Measurements from ENCODE around the gene SMARCB1.

The SMARCB1 gene

DNA sequence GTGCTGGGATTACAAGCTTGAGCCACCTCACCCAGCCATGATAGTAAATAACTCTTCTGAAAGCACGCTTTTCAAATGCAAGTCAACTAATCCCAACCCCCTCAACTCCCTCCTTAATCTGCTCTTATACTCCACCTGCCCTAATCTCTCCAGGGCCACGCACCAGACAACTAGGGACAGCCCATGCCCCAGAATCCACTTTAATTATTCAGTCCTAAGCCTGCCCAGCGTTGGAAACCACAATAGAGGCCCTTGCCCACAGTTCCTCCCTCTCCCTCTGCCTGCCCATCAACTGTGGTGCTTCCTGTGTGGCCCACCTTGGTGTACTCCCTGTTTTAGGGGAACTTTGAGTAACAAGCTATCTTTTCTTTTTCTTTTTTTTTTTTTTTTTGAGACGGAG lies 29.9 kb upstream of the SMARCB1 start:
- TF ChIP-seq POLR2AphosphoS5 (IDR thresholded peaks at IDR 0.05; ENCODE audit: low read depth, low read length) = no peak
- no peak for TF ChIP-seq TAF1 (IDR thresholded peaks at IDR 0.05; ENCODE audit: borderline replicate concordance, insufficient read depth, low read length)
- no peak for TF ChIP-seq SIN3A (IDR thresholded peaks at IDR 0.05; ENCODE audit: borderline replicate concordance, insufficient read depth, low read length)
- no peak for TF ChIP-seq FOXP2 (optimal IDR thresholded peaks at IDR 0.05; ENCODE audit: borderline replicate concordance, extremely low read depth, extremely low read length, insufficient read depth)
- TF ChIP-seq, protein P1, sequence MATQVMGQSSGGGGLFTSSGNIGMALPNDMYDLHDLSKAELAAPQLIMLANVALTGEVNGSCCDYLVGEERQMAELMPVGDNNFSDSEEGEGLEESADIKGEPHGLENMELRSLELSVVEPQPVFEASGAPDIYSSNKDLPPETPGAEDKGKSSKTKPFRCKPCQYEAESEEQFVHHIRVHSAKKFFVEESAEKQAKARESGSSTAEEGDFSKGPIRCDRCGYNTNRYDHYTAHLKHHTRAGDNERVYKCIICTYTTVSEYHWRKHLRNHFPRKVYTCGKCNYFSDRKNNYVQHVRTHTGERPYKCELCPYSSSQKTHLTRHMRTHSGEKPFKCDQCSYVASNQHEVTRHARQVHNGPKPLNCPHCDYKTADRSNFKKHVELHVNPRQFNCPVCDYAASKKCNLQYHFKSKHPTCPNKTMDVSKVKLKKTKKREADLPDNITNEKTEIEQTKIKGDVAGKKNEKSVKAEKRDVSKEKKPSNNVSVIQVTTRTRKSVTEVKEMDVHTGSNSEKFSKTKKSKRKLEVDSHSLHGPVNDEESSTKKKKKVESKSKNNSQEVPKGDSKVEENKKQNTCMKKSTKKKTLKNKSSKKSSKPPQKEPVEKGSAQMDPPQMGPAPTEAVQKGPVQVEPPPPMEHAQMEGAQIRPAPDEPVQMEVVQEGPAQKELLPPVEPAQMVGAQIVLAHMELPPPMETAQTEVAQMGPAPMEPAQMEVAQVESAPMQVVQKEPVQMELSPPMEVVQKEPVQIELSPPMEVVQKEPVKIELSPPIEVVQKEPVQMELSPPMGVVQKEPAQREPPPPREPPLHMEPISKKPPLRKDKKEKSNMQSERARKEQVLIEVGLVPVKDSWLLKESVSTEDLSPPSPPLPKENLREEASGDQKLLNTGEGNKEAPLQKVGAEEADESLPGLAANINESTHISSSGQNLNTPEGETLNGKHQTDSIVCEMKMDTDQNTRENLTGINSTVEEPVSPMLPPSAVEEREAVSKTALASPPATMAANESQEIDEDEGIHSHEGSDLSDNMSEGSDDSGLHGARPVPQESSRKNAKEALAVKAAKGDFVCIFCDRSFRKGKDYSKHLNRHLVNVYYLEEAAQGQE (IDR thresholded peaks at IDR 0.05; ENCODE audit: insufficient read depth in 1 of 2, low read depth in 2 of 2, low read length in 2 of 2) = no peak

DNA sequence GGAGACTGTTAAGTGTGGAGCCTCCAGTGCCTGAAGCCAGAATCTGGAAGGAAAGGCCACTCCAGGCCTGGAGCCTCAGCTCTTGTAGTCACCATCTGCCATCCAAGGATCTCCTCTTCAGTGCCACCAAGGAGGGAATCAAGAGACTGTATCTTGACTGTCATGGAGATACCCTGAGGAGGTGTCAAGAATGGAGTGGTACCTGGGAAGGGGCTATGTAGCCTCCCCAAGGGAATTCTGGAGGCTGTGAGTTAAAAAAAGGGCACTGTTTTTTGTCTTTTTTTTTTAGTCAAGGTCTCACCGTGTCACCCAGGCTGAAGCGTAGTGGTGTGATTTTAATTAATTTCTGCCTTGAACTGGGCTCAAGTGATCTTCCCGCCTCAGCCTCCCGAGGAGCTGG lies 27.2 kb upstream of the SMARCB1 start:
- TF ChIP-seq POLR2AphosphoS5 (IDR thresholded peaks at IDR 0.05; ENCODE audit: low read depth, low read length) (no peak; the same call in 1 of the 2 replicates), FOXP2 (optimal IDR thresholded peaks at IDR 0.05; ENCODE audit: borderline replicate concordance, extremely low read depth, extremely low read length, insufficient read depth) (no peak), SIN3A (IDR thresholded peaks at IDR 0.05; ENCODE audit: borderline replicate concordance, insufficient read depth, low read length) (no peak), TAF1 (IDR thresholded peaks at IDR 0.05; ENCODE audit: borderline replicate concordance, insufficient read depth, low read length) (no peak)
- TF ChIP-seq, protein P1 (IDR thresholded peaks at IDR 0.05; ENCODE audit: insufficient read depth in 1 of 2, low read depth in 2 of 2, low read length in 2 of 2) = no peak

DNA sequence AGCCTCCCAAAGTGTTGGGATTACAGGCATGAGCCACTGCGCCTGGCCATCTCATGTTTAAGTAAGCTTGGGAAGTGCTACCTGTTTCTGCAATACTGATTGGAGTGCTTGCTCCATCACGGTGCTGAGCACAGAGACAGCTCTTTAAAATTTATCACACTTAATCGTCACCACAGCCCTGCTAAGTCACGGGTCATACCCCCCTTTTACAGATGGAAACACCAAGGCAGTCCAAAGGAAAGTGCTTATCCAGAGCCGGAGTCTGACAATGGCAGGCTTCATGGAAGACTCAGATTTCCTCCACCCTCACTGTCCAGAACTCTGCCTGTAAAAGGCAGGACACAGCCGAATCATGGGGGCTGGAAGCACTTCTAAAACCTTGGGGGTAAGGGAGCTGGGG lies 26.7 kb upstream of the SMARCB1 start:
- TF ChIP-seq, protein P1 (IDR thresholded peaks at IDR 0.05; ENCODE audit: insufficient read depth in 1 of 2, low read depth in 2 of 2, low read length in 2 of 2) = no peak
- TF ChIP-seq SIN3A (IDR thresholded peaks at IDR 0.05; ENCODE audit: borderline replicate concordance, insufficient read depth, low read length) = no peak
- no peak for TF ChIP-seq FOXP2 (optimal IDR thresholded peaks at IDR 0.05; ENCODE audit: borderline replicate concordance, extremely low read depth, extremely low read length, insufficient read depth)
- no peak for TF ChIP-seq TAF1 (IDR thresholded peaks at IDR 0.05; ENCODE audit: borderline replicate concordance, insufficient read depth, low read length)
- TF ChIP-seq POLR2AphosphoS5 (IDR thresholded peaks at IDR 0.05; ENCODE audit: low read depth, low read length) = no peak

DNA sequence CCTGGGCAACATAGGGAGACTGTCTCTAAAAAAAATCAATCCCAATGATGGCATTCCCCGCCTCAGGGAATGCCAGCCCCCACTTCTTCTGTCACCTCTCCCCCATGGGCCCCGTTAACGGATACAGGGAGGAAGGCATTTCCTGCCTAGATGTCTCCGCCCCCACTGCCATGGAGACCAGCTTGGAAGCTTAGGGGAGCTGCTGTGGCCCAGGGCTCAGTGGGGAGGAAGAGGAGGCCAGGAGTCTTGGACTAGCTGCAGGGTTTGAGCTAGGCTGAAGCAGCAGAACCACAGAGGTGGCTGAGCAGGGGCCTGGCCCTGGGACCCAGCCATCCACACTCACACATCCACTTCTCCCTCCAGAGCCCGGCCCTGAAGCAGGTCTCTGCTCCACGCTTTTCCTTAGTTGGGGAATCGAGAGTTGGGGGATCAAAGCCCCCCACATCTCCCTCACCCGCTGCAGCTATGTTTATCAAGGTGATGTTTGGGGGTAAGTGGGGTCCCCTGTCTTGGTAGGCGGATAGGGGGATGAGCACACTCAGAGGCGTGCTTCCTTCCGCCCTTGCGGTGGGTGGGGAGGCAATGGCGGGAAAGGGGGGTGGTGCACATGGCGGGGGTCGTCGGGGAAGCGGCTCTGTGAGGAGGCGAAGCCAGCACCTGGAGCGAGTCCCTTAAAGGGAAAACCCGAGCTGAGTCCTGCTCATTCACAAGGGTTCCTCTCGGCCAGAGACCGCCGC lies 23.8 kb upstream of the SMARCB1 start, which contains the start of gene C22orf15:
Gene C22orf15, plus strand, starts transcription at position 149 of the 737 bp plus-strand sequence. Its CDS starts 317 bp downstream, at position 466.
- peak; percentile 44; the same call in 1 of the 2 replicates for TF ChIP-seq POLR2AphosphoS5 (IDR thresholded peaks at IDR 0.05; ENCODE audit: low read depth, low read length)
- TF ChIP-seq SIN3A (IDR thresholded peaks at IDR 0.05; ENCODE audit: borderline replicate concordance, insufficient read depth, low read length) = no peak
- TF ChIP-seq, protein P1 (IDR thresholded peaks at IDR 0.05; ENCODE audit: insufficient read depth in 1 of 2, low read depth in 2 of 2, low read length in 2 of 2) = no peak
- no peak for TF ChIP-seq FOXP2 (optimal IDR thresholded peaks at IDR 0.05; ENCODE audit: borderline replicate concordance, extremely low read depth, extremely low read length, insufficient read depth)

Measured in PFSK-1 (cell line).